ENCODE measurements around the gene REXO5.
"Not testable (repeated sequence)": the region's sequence is repeated elsewhere in the genome, so short reads cannot be mapped to it uniquely, and the experiment has no call there.

The REXO5 gene

GRCh38 chr16:20806168-20807050 lies at the start of gene REXO5, which contains the start of gene ERI2:
Gene REXO5 (plus strand): TSS chr16:20806527. CDS start chr16:20806954, 427 bp downstream.
Gene ERI2 (minus strand): TSS chr16:20806472. CDS start chr16:20806430, 42 bp downstream.
- peak within 1 kb of the TSS; percentile 80 for H3K4me3 ChIP-seq (ENCODE audit: low read depth, low read length)
- TF ChIP-seq MAX (IDR thresholded peaks at IDR 0.05; ENCODE audit: low read depth, low read length): peak; percentile 68; the same call in 1 of the 2 replicates
- TF ChIP-seq MYC (IDR thresholded peaks at IDR 0.05; ENCODE audit: low read depth, low read length): peak; percentile 84
- TF ChIP-seq POLR2A (IDR thresholded peaks at IDR 0.05; ENCODE audit: extremely low read depth, insufficient read length): peak; percentile 84
- peak; percentile 30 for TF ChIP-seq CTCF (IDR thresholded peaks at IDR 0.05; ENCODE audit: low read depth, low read length)
- DNase-seq (ENCODE audit: low read depth): peak; percentile 97

- no peak for TF ChIP-seq MAX (IDR thresholded peaks at IDR 0.05; ENCODE audit: low read depth, low read length)
- no peak overlapping the region for H3K4me3 ChIP-seq (ENCODE audit: low read depth, low read length)
- no peak for DNase-seq (ENCODE audit: low read depth)
These were observed 46.0 kb upstream of the REXO5 start for GRCh38 chr16:20760346-20760745.

- no peak overlapping the region for H3K4me3 ChIP-seq (ENCODE audit: low read depth, low read length)
- DNase-seq (ENCODE audit: low read depth): no peak
- TF ChIP-seq POLR2A (IDR thresholded peaks at IDR 0.05; ENCODE audit: extremely low read depth, insufficient read length) (no peak), CTCF (IDR thresholded peaks at IDR 0.05; ENCODE audit: low read depth, low read length) (no peak), MYC (IDR thresholded peaks at IDR 0.05; ENCODE audit: low read depth, low read length) (no peak), MAX (IDR thresholded peaks at IDR 0.05; ENCODE audit: low read depth, low read length) (no peak)
These were observed 45.2 kb upstream of the REXO5 start for GRCh38 chr16:20761175-20761574.

- no peak for DNase-seq (ENCODE audit: low read depth)
These were observed 43.8 kb upstream of the REXO5 start for GRCh38 chr16:20762404-20763123.

GRCh38 chr16:20763461-20764232 lies 42.7 kb upstream of the REXO5 start, which contains the start of gene ACSM3:
Gene ACSM3 (plus strand): TSS chr16:20764014. CDS start chr16:20770035, 6,021 bp downstream.
- DNase-seq (ENCODE audit: low read depth): peak; percentile 65
- H3K4me3 ChIP-seq (ENCODE audit: low read depth, low read length): no peak within 1 kb of the TSS
- peak; percentile 17 for TF ChIP-seq POLR2A (IDR thresholded peaks at IDR 0.05; ENCODE audit: extremely low read depth, insufficient read length)
- TF ChIP-seq MAX (IDR thresholded peaks at IDR 0.05; ENCODE audit: low read depth, low read length): peak; percentile 76; the same call in 1 of the 2 replicates
- no peak for TF ChIP-seq CTCF (IDR thresholded peaks at IDR 0.05; ENCODE audit: low read depth, low read length)
- peak; percentile 61; the same call in 1 of the 2 replicates for TF ChIP-seq MYC (IDR thresholded peaks at IDR 0.05; ENCODE audit: low read depth, low read length)

More at GRCh38 chr16:20762404-20763123, 43.8 kb upstream of the REXO5 start:
- H3K4me3 ChIP-seq (ENCODE audit: low read depth, low read length): no peak overlapping the region
- TF ChIP-seq CTCF (IDR thresholded peaks at IDR 0.05; ENCODE audit: low read depth, low read length): no peak
- TF ChIP-seq MYC (IDR thresholded peaks at IDR 0.05; ENCODE audit: low read depth, low read length): no peak
- no peak for TF ChIP-seq MAX (IDR thresholded peaks at IDR 0.05; ENCODE audit: low read depth, low read length)
- TF ChIP-seq POLR2A (IDR thresholded peaks at IDR 0.05; ENCODE audit: extremely low read depth, insufficient read length): no peak

GRCh38 chr16:20764448-20764847 lies 41.9 kb upstream of the REXO5 start:
- H3K4me3 ChIP-seq (ENCODE audit: low read depth, low read length); DNase-seq (ENCODE audit: low read depth): not testable (repeated sequence)
